OCI-M2 (cell line): ENCODE measurements around the gene TMEM273.

Experiments
- DNase-seq: peaks from one replicate; lab custom pipeline; 2025; ENCODE audit not compliant: unreplicated experiment; lab: John Stamatoyannopoulos, UW

TMEM273 gene

GRCh38 chr10:49165821-49166483, 22.2 kb downstream of the TMEM273 start:
- DNase-seq: no peak

DNA sequence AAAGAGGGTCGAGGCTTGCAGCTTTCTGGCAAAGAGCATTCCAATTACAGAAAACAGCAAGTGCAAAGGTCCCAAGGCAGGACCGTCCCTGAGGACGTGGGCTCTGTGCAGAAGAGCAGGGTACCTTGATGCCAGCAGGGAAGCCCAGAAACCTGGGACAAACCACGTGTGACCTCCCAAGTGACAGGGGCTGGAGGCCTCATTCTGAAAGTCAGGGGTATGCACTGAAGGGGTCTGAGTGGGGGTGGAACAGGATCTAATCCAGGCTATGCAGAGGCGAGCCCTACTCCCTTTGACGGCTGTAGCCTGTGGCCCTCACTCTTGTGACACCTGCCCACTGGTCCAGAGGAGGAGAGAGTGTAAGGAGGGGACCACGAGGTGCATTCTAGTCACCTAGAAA, 22.9 kb downstream of the TMEM273 start:
- no peak for DNase-seq

GRCh38 chr10:49164559-49165188, 23.5 kb downstream of the TMEM273 start:
- no peak for DNase-seq

- no peak for DNase-seq
Measured at GRCh38 chr10:49163741-49164140, 24.4 kb downstream of the TMEM273 start.

GRCh38 chr10:49162761-49163310, 25.4 kb downstream of the TMEM273 start:
- DNase-seq: no peak

DNA sequence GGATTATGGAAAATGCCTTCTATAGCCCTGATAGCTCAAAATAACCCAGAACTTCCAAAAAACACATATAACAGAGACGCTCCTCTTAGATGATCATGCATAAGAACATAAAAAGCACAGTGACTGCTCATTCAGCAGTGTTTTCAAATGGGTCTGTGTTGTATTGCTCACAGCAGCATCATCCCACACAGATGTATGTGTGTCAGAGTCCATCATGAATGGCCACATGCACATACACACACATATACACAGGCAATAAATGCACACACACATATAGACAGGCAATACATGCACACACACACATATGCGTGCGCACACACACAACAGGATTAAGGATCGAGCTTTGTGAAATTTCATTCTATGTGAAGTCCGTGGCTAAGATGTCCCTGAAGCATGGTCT, 26.1 kb downstream of the TMEM273 start:
- DNase-seq: no peak

DNA sequence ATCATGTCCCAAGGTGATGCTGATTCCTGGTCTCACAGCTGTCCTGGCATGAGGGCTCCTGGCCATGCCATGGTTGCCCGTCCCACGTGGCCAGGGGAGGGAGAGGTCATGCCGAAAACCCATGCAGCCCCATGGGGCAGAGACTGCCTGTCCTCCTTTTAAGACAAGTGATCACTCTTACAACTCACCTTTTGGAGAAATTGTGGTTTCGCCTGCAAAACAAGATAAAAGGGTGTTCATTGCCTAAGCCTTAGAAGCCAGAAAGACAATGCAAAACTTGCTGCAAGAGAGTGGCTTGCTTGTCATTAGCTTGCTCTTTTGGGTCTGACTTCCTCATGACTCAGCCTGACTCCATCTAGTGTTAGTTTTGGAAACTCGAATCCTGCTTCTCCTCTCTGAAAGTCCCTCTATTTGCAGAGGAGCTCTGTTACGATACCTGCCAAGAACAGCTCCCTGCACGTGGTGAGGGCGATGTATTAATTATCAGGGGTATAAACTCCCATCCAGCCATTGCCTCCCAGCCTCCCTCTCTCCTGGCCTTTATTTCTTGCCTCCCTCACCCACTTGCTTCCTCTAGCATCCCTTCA, 26.7 kb downstream of the TMEM273 start:
- no peak for DNase-seq

DNA sequence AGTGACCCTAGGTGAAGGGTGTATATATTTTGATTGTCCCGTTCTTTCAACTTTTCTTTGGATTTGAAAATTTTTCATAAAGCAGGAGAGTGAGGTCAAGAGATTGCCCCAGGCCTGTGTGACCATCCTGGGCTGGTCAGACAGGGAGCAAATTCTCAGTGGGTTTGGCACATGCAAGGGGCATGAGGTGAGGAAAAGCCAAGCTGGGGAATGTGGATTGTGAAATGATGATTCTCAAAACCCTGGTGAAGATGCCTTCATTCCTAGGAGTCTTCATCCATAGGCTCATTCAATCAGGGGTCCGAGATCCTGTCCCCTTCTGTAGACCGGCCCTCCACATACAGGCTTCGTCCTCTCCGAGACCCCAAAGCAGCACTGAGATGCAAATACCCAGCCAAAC, 27.4 kb downstream of the TMEM273 start:
- DNase-seq: no peak

DNA sequence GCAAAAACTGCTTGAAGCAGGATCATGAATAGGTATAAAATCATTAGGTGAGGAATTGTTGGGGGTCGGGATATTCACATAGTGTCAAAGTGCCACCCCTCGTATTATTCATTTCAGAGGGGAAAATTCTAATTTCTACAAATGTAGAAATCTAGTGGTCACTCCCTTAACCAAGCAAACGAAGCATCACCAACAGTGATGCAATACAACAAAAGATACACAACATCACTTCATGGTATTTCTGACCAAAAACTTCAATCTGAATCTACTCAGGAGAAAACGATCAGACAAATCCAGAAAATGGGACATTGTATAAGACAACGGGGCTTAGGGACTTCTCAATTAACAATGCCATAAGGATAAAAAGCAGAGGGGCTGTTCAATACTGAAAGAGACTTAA, 28.1 kb downstream of the TMEM273 start:
- no peak for DNase-seq

DNA sequence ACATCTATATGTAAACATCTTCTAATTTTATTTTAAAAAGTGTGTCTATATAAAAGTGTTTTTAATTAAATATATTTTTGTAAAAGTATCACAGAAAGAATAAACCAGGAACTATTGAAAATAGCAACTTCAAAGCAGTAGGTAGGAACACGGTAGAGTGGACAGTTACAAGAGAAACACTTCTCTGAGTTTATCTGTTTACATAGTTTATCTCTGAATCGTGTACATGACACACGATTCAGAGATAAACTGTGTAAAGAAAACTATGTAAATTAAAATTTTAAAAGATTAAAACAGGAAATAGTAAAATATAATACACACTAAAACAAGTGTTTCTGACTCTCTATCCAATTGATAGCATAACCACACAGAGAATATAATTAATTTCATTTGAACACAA, 29.3 kb downstream of the TMEM273 start:
- DNase-seq: no peak

DNA sequence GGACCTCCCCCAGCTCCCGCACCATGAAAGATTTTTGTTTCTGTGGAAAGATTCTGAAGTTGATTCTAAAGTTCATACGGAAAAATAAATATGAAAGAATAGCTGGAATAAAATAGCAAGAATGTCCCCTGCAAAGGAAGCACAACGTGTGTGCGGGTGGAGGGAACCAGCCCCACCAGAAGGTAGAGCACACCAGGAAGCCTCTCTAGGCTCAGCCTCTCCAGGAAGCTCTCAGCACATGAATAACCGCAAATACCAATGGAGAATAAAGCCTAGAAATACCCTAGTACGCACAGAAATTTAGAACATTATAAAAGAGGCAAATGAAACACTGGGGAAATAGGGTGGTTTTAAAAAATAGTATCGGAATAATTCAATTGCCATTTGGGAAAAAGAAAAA, 29.8 kb downstream of the TMEM273 start:
- DNase-seq: no peak

GRCh38 chr10:49157229-49157628, 31.0 kb downstream of the TMEM273 start:
- DNase-seq: no peak

DNA sequence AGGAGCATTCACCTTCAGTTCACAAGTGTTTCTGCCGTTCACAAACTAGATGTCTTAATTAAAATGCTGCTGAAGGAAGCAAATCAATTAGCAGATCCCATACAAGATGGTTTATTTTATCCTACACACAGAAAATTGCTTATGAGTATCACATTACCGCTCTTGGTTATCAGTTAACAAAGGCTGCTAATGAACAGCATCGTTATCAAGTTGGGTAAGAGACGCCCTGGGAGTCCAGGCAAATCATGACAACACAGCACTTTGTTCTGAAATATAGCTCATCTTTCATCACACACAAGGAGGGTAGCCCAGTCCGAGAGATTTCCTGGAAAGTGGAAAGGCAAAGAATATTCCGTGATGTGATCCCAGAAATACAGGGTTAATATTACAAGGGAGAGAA, 33.5 kb downstream of the TMEM273 start:
- DNase-seq: no peak

DNA sequence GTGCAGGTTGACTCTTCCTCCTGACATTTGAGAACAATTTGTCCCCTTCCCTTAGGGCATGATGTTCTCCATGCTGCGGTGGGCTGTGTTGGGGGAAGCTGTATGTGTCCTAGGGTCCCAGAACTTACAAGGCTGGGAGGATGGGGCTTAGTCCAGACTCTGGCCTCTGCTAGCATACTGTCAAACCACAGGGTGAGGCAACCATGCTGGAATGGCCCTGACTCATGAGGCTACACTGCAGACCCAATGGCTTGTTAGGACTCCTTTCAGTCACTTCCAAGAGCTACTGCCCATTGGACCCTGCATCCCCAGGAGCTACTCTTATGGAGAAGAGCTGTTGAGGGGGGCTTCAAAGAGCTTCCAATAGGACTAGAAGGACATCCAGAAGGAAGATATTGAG, 34.2 kb downstream of the TMEM273 start:
- DNase-seq: no peak

DNA sequence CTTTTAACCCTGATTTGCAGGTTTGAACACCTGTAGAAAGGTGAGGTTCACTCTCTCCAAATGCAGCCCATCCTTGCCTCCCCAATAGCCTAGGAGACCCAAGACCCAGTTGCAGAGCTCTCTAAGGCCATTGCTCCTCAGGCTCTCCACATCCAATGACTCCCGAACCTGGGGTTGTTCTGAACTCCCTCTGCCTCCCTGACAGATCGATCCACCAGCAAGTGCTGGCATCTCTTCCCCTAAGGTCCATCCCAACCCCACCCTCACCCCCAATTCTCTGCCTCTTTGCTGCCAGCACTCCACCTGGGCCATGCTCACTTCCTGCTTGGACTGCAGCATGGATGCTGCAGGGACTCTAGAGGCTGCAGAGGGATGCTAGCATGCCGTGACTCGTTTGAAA, 35.1 kb downstream of the TMEM273 start:
- no peak for DNase-seq

GRCh38 chr10:49152663-49153062, 35.5 kb downstream of the TMEM273 start:
- no peak for DNase-seq

DNA sequence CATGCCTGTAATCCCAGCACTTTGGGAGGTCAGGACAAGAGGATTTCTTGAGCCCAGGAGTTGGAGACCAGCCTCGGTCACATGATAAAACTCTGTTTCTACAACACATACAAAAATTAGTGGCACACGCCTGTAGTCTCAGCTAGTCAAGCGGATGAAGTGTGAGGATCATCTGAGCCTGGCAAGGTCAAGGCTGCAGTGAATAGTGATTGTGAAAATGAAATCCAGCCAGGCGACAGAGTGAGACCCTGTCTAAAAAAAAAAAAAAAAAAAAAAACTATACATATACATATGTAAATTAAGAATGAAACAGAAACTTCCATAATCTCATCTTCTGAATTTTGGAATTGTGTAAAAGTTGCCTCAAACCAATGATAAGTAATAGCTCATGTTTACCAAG, 36.2 kb downstream of the TMEM273 start:
- no peak for DNase-seq

DNA sequence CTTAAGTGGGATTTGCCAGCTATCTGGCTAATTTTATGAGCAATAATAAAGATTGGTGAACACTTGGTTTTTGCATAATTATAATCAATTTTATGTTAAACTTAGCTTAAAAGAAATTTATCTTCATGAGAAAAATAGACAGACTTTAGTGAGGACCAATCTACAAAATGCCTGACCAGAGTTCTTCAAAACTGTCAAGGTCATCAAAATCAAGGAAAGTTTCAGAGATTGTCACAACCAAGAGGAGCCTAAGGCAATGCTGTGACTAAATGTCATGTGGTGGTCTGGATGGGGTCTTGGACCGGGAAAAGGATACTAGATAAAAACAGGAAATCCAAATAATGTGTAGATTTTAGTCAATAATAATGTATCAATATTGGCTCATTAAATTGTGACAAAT, 36.7 kb downstream of the TMEM273 start:
- DNase-seq: no peak

DNA sequence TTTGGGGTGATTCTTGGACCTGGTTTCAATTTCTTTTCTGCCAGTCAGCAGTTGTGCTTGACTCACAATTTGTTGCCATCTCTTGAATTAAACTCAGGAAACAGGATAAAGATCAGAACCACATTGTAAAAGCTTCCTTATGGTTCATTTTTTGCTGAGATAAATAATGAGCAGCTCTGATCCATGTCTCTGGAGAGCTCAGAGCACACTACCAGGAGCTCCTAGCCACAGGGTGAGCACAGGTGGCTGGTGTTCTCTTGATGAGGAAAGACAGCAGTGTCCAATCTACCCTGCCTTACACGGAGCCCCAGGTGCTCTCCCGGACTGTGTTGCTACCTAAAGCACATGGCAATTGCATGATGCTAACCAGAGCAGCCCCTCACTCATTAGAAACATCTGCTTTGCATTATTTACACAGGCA, 37.2 kb downstream of the TMEM273 start:
- no peak for DNase-seq

DNA sequence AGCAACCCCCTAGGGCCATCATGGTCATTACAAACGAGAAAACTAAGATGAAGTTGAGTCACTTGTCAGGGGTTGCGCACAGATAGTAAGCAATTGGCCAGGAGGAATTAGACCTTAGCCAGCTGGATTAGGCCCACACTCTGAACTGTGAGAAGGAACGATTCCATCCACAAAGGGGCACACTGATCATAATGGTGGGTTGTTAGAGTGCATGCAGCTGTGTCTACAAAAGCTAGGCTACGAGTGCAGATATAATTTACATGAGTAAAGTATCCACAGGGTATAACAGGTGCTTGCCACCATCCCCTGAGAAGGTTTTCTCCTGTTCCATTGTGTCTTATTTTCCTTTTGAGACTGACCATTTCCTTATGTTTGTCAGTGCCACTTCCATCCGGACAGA, 37.8 kb downstream of the TMEM273 start:
- no peak for DNase-seq

- no peak for DNase-seq
Measured at GRCh38 chr10:49149881-49150280, 38.3 kb downstream of the TMEM273 start.

- DNase-seq: no peak
Measured at GRCh38 chr10:49144058-49144720, 44.0 kb downstream of the TMEM273 start.
